LNCaP clone FGC (cell line): ENCODE measurements around the gene CIB2.

Experiments used
- DNase-seq: peaks from one replicate; pipeline ENCODE4 v3.0.0-alpha.2; 2011; ENCODE audit warnings: low read depth
- H3K4me3 ChIP-seq: 2 replicates; pipeline ENCODE4 v1.5.1; 2011; ENCODE audit warnings: mild to moderate bottlenecking, low read depth, low read length, control low read depth
- CTCF ChIP-seq: IDR thresholded peaks from 2 replicates; pipeline ENCODE4 v1.5.1; 2012; ENCODE audit warnings: mild to moderate bottlenecking; ENCODE audit not compliant: control insufficient read depth, insufficient read depth; ENCODE audit errors: extremely low read depth

Gene CIB2

GRCh38 chr15:78174401-78174800 lies 43.2 kb upstream of the CIB2 start:
- TF ChIP-seq CTCF: no peak
- DNase-seq: no peak
- no peak overlapping the region for H3K4me3 ChIP-seq

DNA sequence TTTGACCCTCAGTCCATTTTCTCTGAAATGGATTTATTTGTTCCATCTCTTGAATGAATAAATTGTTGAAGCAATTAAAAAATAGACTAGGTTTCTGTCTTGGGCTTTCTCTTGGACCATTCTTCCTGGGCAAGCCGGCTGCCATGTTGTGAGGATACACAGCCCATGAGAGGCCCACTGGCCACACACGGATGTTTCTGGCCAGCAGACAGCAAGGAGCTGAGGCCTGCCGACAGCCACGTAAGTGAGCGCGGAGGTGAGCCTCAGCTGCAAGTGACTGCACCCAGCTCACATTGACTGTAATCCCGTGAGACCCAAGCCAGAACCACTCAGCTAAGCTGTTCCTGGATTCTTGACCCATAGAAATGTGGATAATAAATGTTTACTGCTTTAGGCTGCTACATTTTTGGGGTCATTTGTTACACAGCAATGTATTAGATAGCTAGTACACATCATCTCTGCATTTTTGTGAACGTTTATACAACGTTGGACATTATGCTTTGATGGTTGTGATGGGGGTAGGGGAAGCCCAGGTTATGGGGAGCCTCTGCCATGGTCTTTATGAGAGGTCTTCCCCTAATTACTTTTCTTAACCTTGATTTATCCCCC lies 40.7 kb upstream of the CIB2 start:
- no peak for TF ChIP-seq CTCF
- DNase-seq: no peak
- H3K4me3 ChIP-seq: no peak overlapping the region

DNA sequence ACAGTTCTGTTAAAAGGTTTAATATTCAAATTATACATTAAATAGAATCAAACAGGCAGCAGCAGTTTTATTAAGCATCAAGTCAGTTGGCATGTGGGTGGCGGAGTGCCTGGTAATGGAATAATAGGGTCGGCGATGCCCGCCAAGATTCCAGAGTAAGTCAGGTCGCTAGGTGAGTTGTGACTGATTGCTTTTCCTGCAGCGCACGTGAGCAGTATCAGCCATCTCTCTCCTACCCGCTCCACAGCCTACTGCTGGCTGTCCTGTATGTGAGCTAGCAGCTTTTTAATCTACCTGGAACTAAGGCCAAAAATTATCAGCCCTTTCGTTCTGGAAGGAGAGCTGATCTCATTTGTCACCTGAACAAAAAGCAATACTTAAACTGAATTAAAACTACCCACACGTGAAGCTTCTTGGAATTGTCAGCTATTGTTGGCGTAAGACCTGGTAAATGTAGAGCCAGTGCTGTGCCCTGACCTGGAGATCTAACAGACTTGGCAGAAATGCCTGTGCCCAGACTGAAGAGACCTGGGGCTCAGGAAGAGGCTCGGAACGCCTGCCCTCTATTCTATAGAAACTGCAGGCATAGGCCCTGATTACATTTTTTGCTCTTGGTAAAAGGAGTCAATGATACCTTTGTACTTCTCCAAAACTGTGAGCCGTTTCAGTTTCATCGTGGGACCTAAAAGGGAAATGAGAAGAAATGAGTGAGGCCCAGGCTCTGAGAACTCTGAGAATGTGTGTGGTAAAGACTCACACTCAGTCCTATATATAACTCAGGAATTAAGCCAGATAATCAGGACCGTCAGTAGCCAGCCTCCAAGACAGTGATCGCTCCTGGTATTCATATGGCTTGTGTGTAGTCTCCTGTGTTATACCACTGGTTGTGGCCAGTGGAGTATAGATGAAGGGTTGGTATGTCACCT lies 39.9 kb upstream of the CIB2 start:
- DNase-seq: no peak
- no peak for TF ChIP-seq CTCF

DNA sequence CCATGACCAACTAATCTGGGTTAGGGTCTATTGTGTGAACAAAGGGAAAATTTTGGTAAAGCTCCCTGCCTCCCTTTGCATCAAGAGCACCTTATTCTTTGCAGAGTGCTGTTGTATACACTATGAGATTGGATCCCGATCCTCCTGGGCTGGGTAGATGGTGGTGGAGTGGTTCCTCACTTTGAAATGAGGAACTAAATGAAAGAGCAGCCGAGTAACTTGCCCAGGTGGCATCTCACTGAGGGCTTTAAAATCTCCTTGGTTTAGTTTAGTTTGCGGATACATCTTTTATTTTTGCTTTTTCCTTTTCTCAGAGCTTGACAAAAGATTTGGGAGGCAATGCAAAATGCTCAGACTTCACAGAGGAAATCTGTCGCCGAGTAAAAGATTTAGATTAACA lies 37.4 kb upstream of the CIB2 start:
- no peak for DNase-seq
- TF ChIP-seq CTCF: no peak
- H3K4me3 ChIP-seq: no peak overlapping the region

More for the DNA sequence above, 39.9 kb upstream of the CIB2 start:
- no peak overlapping the region for H3K4me3 ChIP-seq

DNA sequence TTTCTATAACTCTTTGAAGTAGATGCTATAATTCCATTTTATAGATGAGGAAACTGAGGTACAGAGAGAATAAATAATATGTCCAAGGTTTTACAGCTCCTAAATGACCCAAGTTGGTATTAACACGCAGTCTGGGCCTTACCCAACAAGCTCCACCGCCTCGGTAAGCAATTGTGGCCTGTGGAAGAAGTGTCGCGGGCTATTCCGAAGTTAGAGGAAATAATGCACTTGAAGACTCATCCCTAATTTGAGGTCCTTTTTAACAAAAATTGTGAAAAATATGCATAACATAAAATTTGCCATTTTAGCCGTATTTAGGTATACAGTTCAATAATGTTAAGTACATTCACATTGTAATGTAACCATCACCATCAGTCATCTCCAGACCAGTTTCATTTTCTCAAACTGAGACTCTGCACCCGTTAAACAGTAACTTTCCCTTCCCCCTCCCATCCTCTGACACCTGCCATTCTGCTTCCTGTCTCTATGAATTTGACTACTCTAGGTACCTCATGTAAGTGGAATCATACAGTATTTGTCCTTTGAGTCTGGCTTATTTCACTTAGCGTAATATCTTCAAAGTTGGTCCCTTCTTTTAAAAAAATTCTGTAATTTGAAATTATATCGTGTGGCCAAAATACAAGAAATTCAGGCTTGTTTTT lies 36.1 kb upstream of the CIB2 start:
- no peak for TF ChIP-seq CTCF
- H3K4me3 ChIP-seq: no peak overlapping the region
- no peak for DNase-seq

DNA sequence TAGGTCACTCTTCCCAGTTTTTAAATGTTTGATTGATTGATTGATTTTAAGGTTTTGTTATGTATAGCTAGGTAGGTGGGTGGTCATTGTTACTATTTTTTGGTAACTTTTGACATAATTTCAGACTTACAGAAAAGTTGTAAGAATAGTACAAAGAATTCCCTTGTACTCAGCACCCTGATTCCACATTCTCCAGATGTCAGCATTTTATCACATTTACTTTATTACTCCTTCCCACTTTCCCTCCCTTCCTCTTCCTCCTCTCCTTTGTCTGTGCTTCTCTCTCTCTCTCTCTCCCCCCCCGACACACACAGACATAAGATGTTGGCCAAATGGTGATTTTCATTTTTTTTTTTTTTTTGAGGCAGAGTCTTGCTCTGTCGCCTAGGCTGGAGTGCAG lies 32.8 kb upstream of the CIB2 start:
- no peak overlapping the region for H3K4me3 ChIP-seq
- DNase-seq: no peak
- TF ChIP-seq CTCF: no peak
